Osteoblast (primary cell): ENCODE results near the gene IRAK4. TPM values are rescaled to one million over a fixed set of nuclear protein-coding genes. Genes with fewer than 3 reads are reported as not detected.

Source experiments
- DNase-seq: peaks from one replicate; pipeline ENCODE4 v3.0.0; 2011; ENCODE audit warnings: low spot score, mixed read lengths; ENCODE audit not compliant: insufficient read length; ENCODE audit errors: missing footprints
- H2AFZ ChIP-seq: 2 replicates; pipeline ENCODE4 v1.6.0; 2011; ENCODE audit warnings: mild to moderate bottlenecking, low read length
- H3K27ac ChIP-seq: 2 replicates; pipeline ENCODE4 v1.5.1; 2011; ENCODE audit warnings: mild to moderate bottlenecking, low read depth, low read length, moderate library complexity
- H3K27me3 ChIP-seq: 2 replicates; pipeline ENCODE4 v1.6.0; 2012; ENCODE audit warnings: mild to moderate bottlenecking, control low read depth, inconsistent platforms, low read length, moderate library complexity; ENCODE audit not compliant: insufficient read depth
- H3K36me3 ChIP-seq: 2 replicates; pipeline ENCODE4 v1.5.1; 2011; ENCODE audit warnings: mild to moderate bottlenecking, low read length, control low read depth, moderate library complexity; ENCODE audit not compliant: insufficient read depth
- H3K4me1 ChIP-seq: 2 replicates; pipeline ENCODE4 v1.5.1; 2011; ENCODE audit warnings: mild to moderate bottlenecking, low read length, control low read depth, moderate library complexity; ENCODE audit not compliant: insufficient read depth
- H3K4me2 ChIP-seq: 2 replicates; pipeline ENCODE4 v1.6.0; 2011; ENCODE audit warnings: mild to moderate bottlenecking, low read length; ENCODE audit not compliant: insufficient read depth
- H3K4me3 ChIP-seq: fragments of 200-600 bp; sonication (generic); 3 replicates; pipeline ENCODE4 v1.5.1; 2012; ENCODE audit warnings: mild to moderate bottlenecking, low read length, inconsistent platforms; ENCODE audit not compliant: insufficient read depth
- H3K79me2 ChIP-seq: 2 replicates; pipeline ENCODE4 v1.6.0; 2012; ENCODE audit warnings: mild to moderate bottlenecking, low read length, control low read depth, inconsistent platforms; ENCODE audit not compliant: insufficient read depth
- H3K9me3 ChIP-seq: 2 replicates; pipeline ENCODE4 v1.5.1; 2011; ENCODE audit warnings: low read depth, low read length, control low read depth
- H4K20me1 ChIP-seq: 2 replicates; pipeline ENCODE4 v1.6.0; 2012; ENCODE audit warnings: mild to moderate bottlenecking, low read length, control low read depth; ENCODE audit not compliant: insufficient read depth
- CTCF ChIP-seq: IDR thresholded peaks from 2 replicates; pipeline ENCODE4 v1.5.1; 2011; ENCODE audit warnings: mild to moderate bottlenecking, low read depth, low read length, moderate library complexity; ENCODE audit errors: extremely low read depth
- total RNA-seq: library from RNA; depleted of rRNA; stranded (reverse); fragments of >200 nt; gene quantifications from 2 replicates; pipeline ENCODE4 v1.2.3, GENCODE V29; 2012

The IRAK4 gene
- total RNA-seq, 1 donor = 27.9 TPM

DNA sequence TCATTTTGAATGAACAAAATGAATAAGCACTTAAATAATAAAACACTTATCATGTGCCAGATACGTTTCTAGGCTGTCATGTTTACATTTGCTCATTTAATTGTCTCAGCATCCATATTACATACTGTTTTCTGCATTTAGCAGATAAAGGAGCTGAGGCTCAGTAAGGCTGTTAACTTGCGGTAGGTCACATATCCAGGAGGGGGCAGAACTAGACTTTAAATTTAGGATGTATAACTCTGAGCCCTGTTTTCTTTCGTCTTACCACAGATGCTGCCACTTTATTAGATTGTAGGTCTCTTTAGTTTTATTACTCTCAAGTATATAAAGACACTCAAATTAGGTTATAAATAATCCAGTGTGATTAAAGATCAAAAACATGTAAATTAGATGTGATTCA lies 17.7 kb downstream of the IRAK4 start:
- H3K79me2 ChIP-seq = no peaks in the 10 kb centered on the region
- TF ChIP-seq CTCF = peak; percentile 43
- no peak for DNase-seq
- no peaks in the 10 kb centered on the region for H3K4me1 ChIP-seq
- H3K36me3 ChIP-seq = peaks cover 58% of the 10 kb centered on the region
- H3K9me3 ChIP-seq = no peaks in the 10 kb centered on the region
- no peak overlapping the region for H3K27ac ChIP-seq
- H4K20me1 ChIP-seq = no peaks in the 10 kb centered on the region
- H3K4me3 ChIP-seq = no peak overlapping the region
- H3K4me2 ChIP-seq = no peak overlapping the region
- no peak overlapping the region for H2AFZ ChIP-seq
- no peaks in the 10 kb centered on the region for H3K27me3 ChIP-seq

DNA sequence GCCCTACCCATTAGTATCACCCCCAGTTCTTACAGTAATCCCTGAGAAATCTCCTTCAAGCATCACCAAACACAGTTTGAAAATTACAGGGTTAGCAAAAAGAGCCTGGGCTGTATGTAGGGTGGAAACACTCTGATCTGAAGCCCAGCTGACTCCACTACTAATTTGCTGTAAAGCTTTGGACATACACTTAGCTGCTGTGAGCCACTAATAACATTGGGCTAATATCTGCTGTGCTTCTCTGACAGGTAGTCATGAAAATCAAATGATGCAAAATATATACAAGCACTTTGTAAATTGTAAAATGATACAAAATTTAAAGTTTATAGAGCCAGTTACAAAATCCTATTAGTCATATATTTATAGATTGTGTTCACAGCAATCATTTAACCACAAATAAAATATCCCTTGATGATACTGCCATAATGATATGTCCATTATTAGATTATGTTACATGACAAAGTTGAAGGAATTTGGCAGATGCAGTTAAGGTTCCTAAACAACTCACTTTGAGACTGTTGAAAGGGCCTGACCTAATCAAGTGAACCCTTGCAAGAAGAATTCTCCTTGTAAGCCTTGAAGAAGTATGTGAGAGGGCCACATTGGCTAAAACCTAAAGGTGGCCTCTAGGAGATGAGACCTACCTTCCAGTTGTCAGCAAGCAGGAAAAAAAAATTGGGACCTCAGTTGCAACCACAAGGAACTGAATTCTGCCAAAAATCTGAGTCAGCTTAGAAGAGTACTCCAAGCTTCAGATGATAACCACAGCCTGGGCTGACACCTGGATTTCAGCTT lies 28.3 kb downstream of the IRAK4 start:
- H3K4me1 ChIP-seq = peaks cover 4% of the 10 kb centered on the region
- H3K9me3 ChIP-seq = no peaks in the 10 kb centered on the region
- no peak overlapping the region for H3K4me3 ChIP-seq
- H3K4me2 ChIP-seq = no peak overlapping the region
- no peaks in the 10 kb centered on the region for H3K27me3 ChIP-seq
- H3K36me3 ChIP-seq = peaks cover 39% of the 10 kb centered on the region
- DNase-seq = peak; percentile 13
- no peaks in the 10 kb centered on the region for H3K79me2 ChIP-seq
- H2AFZ ChIP-seq = no peak overlapping the region
- H4K20me1 ChIP-seq = no peaks in the 10 kb centered on the region
- no peak for TF ChIP-seq CTCF
- H3K27ac ChIP-seq = no peak overlapping the region

DNA sequence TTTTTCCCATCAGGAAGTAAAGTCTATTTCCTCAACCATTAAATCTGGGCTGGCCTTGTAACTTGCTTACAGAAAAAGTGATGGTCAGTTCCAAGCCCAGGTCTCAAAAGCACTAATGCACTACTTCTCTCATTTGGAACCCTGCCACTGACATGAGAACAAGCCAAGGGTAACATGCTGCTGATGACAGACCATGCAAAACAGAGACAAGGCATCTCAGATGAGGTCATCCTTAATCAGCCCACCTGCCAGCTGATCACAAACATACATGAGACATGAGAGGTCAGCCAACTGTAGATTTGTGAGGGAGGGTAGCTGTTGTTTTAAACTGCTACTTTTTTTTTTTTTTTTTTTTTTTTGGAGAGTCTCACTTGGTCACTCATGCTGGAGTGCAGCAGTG lies 31.2 kb downstream of the IRAK4 start:
- Histone ChIP-seq H3K9me3 (no peaks in the 10 kb centered on the region), H3K27ac (no peak overlapping the region), H2AFZ (no peak overlapping the region), H3K4me1 (peaks cover 4% of the 10 kb centered on the region), H4K20me1 (no peaks in the 10 kb centered on the region), H3K4me3 (no peak overlapping the region), H3K79me2 (no peaks in the 10 kb centered on the region), H3K36me3 (peaks cover 13% of the 10 kb centered on the region), H3K4me2 (no peak overlapping the region), H3K27me3 (no peaks in the 10 kb centered on the region)
- no peak for DNase-seq
- TF ChIP-seq CTCF = no peak

- H3K27me3 ChIP-seq = no peaks in the 10 kb centered on the region
- TF ChIP-seq CTCF = no peak
- no peak for DNase-seq
- H3K27ac ChIP-seq = no peak overlapping the region
- H3K4me2 ChIP-seq = no peak overlapping the region
- no peaks in the 10 kb centered on the region for H3K9me3 ChIP-seq
- peaks cover 53% of the 10 kb centered on the region for H3K36me3 ChIP-seq
- no peak overlapping the region for H2AFZ ChIP-seq
- H3K4me3 ChIP-seq = no peak overlapping the region
- no peaks in the 10 kb centered on the region for H4K20me1 ChIP-seq
- H3K4me1 ChIP-seq = no peaks in the 10 kb centered on the region
- H3K79me2 ChIP-seq = no peaks in the 10 kb centered on the region
Measured at GRCh38 chr12:43795716-43796280, 37.0 kb downstream of the IRAK4 start.
